OCI-LY3 (cell line): ENCODE measurements around the gene EPHB2.

Experiments
- H2AFZ ChIP-seq: fragments of 200-600, 300-600 bp; shearing (Covaris generic); 2 replicates; pipeline ENCODE4 v1.6.0; 2014; ENCODE audit warnings: antibody characterized with exemption, low read depth, low read length
- H3K27ac ChIP-seq: fragments of 200-600, 300-600 bp; sonication (generic); 2 replicates; pipeline ENCODE4 v1.5.1; 2014; ENCODE audit warnings: mild to moderate bottlenecking, low read length, moderate library complexity, mixed read lengths
- H3K27me3 ChIP-seq: fragments of 200-600, 300-600 bp; sonication (generic); 2 replicates; pipeline ENCODE4 v1.6.1; 2014; ENCODE audit warnings: low read depth, low read length, mixed read lengths
- H3K36me3 ChIP-seq: fragments of 200-600, 300-600 bp; sonication (generic); replicated peaks from 2 replicates; pipeline ENCODE3; 2014; ENCODE audit warnings: low read depth, low read length, mixed read lengths
- H3K4me1 ChIP-seq: fragments of 300-600, 200-600 bp; sonication (generic); 2 replicates; pipeline ENCODE4 v1.6.1; 2014; ENCODE audit warnings: low read length, mixed read lengths
- H3K4me2 ChIP-seq: fragments of 200-600, 300-600 bp; sonication (generic); 2 replicates; pipeline ENCODE4 v1.6.1; 2014; ENCODE audit warnings: low read length, mixed read lengths
- H3K4me3 ChIP-seq: fragments of 300-600, 200-600 bp; sonication (generic); 2 replicates; pipeline ENCODE4 v1.5.1; 2014; ENCODE audit warnings: antibody characterized with exemption, mild to moderate bottlenecking, low read length, moderate library complexity
- H3K79me2 ChIP-seq: fragments of 300-600, 200-600 bp; shearing (Covaris generic); 2 replicates; pipeline ENCODE4 v1.6.1; 2014; ENCODE audit warnings: mild to moderate bottlenecking, low read length, mixed read lengths
- H3K9ac ChIP-seq: fragments of 300-600, 200-600 bp; shearing (Covaris generic); 2 replicates; pipeline ENCODE4 v1.6.0; 2014; ENCODE audit warnings: mild to moderate bottlenecking, low read length, moderate library complexity
- H3K9me3 ChIP-seq: fragments of 200-600, 300-600 bp; shearing (Covaris generic); 2 replicates; pipeline ENCODE4 v1.6.1; 2014; ENCODE audit warnings: low read length, mixed read lengths; ENCODE audit not compliant: insufficient read depth
- H4K20me1 ChIP-seq: fragments of 200-600, 300-600 bp; sonication (generic); 2 replicates; pipeline ENCODE4 v1.6.1; 2016; ENCODE audit warnings: low read length, mixed read lengths; ENCODE audit not compliant: insufficient read depth
- EZH2phosphoT487 ChIP-seq: fragments of 200-600 bp; shearing (Covaris generic); IDR thresholded peaks from 2 replicates; pipeline ENCODE4 v1.6.1; 2018; ENCODE audit warnings: antibody characterized with exemption, mixed run types, low read depth
- TF ChIP-seq, protein P1 (sequence below): fragments of 200-600, 300-600 bp; sonication (generic); IDR thresholded peaks from 2 replicates; pipeline ENCODE4 v1.5.1; 2014; ENCODE audit warnings: antibody characterized with exemption, low read length, low read depth

Gene EPHB2

DNA sequence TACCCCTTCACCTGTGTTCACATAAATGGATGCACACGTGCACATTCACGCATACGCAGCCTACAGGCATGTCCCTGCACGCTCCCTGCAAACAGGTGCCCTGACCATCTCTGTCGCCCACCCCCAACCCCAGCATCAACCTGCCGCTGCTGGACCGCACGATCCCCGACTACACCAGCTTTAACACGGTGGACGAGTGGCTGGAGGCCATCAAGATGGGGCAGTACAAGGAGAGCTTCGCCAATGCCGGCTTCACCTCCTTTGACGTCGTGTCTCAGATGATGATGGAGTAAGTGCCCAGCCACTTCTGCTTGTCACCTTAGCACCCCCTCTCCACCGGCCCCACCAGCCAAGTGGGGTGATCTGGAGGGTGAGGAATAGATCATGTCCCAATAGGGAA, 201.7 kb downstream of the EPHB2 start:
- no peaks in the 10 kb centered on the region for H3K9me3 ChIP-seq
- no peaks in the 10 kb centered on the region for H3K36me3 ChIP-seq
- H3K4me3 ChIP-seq, result no peak overlapping the region
- no peak for TF ChIP-seq EZH2phosphoT487
- TF ChIP-seq, protein P1, sequence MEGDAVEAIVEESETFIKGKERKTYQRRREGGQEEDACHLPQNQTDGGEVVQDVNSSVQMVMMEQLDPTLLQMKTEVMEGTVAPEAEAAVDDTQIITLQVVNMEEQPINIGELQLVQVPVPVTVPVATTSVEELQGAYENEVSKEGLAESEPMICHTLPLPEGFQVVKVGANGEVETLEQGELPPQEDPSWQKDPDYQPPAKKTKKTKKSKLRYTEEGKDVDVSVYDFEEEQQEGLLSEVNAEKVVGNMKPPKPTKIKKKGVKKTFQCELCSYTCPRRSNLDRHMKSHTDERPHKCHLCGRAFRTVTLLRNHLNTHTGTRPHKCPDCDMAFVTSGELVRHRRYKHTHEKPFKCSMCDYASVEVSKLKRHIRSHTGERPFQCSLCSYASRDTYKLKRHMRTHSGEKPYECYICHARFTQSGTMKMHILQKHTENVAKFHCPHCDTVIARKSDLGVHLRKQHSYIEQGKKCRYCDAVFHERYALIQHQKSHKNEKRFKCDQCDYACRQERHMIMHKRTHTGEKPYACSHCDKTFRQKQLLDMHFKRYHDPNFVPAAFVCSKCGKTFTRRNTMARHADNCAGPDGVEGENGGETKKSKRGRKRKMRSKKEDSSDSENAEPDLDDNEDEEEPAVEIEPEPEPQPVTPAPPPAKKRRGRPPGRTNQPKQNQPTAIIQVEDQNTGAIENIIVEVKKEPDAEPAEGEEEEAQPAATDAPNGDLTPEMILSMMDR, result no peak
- no peaks in the 10 kb centered on the region for H4K20me1 ChIP-seq
- no peaks in the 10 kb centered on the region for H3K27me3 ChIP-seq
- no peak overlapping the region for H3K4me2 ChIP-seq
- no peaks in the 10 kb centered on the region for H3K79me2 ChIP-seq
- H3K9ac ChIP-seq, result no peak overlapping the region
- H2AFZ ChIP-seq, result no peak overlapping the region
- H3K27ac ChIP-seq, result no peak overlapping the region
- no peaks in the 10 kb centered on the region for H3K4me1 ChIP-seq

DNA sequence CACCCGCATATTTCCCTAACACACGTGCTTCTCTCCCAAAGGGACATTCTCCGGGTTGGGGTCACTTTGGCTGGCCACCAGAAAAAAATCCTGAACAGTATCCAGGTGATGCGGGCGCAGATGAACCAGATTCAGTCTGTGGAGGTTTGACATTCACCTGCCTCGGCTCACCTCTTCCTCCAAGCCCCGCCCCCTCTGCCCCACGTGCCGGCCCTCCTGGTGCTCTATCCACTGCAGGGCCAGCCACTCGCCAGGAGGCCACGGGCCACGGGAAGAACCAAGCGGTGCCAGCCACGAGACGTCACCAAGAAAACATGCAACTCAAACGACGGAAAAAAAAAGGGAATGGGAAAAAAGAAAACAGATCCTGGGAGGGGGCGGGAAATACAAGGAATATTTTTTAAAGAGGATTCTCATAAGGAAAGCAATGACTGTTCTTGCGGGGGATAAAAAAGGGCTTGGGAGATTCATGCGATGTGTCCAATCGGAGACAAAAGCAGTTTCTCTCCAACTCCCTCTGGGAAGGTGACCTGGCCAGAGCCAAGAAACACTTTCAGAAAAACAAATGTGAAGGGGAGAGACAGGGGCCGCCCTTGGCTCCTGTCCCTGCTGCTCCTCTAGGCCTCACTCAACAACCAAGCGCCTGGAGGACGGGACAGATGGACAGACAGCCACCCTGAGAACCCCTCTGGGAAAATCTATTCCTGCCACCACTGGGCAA, 202.9 kb downstream of the EPHB2 start:
- no peaks in the 10 kb centered on the region for H3K4me1 ChIP-seq
- no peaks in the 10 kb centered on the region for H3K79me2 ChIP-seq
- no peaks in the 10 kb centered on the region for H3K36me3 ChIP-seq
- H3K27me3 ChIP-seq, result no peaks in the 10 kb centered on the region
- H3K9ac ChIP-seq, result no peak overlapping the region
- no peak overlapping the region for H3K4me2 ChIP-seq
- TF ChIP-seq EZH2phosphoT487, result no peak
- TF ChIP-seq, protein P1, result no peak
- H3K9me3 ChIP-seq, result no peaks in the 10 kb centered on the region
- no peak overlapping the region for H2AFZ ChIP-seq
- no peak overlapping the region for H3K27ac ChIP-seq
- no peak overlapping the region for H3K4me3 ChIP-seq
- no peaks in the 10 kb centered on the region for H4K20me1 ChIP-seq

DNA sequence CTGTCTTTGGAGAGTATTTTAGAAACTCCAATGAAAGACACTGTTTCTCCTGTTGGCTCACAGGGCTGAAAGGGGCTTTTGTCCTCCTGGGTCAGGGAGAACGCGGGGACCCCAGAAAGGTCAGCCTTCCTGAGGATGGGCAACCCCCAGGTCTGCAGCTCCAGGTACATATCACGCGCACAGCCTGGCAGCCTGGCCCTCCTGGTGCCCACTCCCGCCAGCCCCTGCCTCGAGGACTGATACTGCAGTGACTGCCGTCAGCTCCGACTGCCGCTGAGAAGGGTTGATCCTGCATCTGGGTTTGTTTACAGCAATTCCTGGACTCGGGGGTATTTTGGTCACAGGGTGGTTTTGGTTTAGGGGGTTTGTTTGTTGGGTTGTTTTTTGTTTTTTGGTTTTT, 203.5 kb downstream of the EPHB2 start:
- no peaks in the 10 kb centered on the region for H3K36me3 ChIP-seq
- H3K4me2 ChIP-seq, result no peak overlapping the region
- H3K27me3 ChIP-seq, result no peaks in the 10 kb centered on the region
- no peak overlapping the region for H2AFZ ChIP-seq
- H3K9ac ChIP-seq, result no peak overlapping the region
- no peaks in the 10 kb centered on the region for H3K9me3 ChIP-seq
- no peak overlapping the region for H3K4me3 ChIP-seq
- no peaks in the 10 kb centered on the region for H3K79me2 ChIP-seq
- H3K4me1 ChIP-seq, result no peaks in the 10 kb centered on the region
- no peak for TF ChIP-seq EZH2phosphoT487
- TF ChIP-seq, protein P1, result no peak
- no peak overlapping the region for H3K27ac ChIP-seq
- no peaks in the 10 kb centered on the region for H4K20me1 ChIP-seq

DNA sequence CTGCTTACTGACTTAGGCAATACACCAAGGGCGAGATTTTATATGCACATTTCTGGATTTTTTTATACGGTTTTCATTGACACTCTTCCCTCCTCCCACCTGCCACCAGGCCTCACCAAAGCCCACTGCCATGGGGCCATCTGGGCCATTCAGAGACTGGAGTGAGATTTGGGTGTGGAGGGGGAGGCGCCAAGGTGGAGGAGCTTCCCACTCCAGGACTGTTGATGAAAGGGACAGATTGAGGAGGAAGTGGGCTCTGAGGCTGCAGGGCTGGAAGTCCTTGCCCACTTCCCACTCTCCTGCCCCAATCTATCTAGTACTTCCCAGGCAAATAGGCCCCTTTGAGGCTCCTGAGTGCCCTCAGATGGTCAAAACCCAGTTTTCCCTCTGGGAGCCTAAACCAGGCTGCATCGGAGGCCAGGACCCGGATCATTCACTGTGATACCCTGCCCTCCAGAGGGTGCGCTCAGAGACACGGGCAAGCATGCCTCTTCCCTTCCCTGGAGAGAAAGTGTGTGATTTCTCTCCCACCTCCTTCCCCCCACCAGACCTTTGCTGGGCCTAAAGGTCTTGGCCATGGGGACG, 204.1 kb downstream of the EPHB2 start:
- TF ChIP-seq EZH2phosphoT487, result no peak
- TF ChIP-seq, protein P1, result no peak
- Histone ChIP-seq H3K4me2 (no peak overlapping the region), H3K9me3 (no peaks in the 10 kb centered on the region), H2AFZ (no peak overlapping the region), H3K4me1 (no peaks in the 10 kb centered on the region), H3K36me3 (no peaks in the 10 kb centered on the region), H3K27ac (no peak overlapping the region), H3K79me2 (no peaks in the 10 kb centered on the region), H4K20me1 (no peaks in the 10 kb centered on the region), H3K4me3 (no peak overlapping the region), H3K27me3 (no peaks in the 10 kb centered on the region), H3K9ac (no peak overlapping the region)
